ENCODE data around the gene PILRA. TPM values are rescaled to one million over a fixed set of nuclear protein-coding genes. Genes with fewer than 3 reads are reported as not detected.
A peak's percentile ranks its signal among the peaks of the same experiment; 100 is the strongest.

PILRA gene
- total RNA-seq, 1 experiment from 2014 or later: 0.68 TPM

DNA sequence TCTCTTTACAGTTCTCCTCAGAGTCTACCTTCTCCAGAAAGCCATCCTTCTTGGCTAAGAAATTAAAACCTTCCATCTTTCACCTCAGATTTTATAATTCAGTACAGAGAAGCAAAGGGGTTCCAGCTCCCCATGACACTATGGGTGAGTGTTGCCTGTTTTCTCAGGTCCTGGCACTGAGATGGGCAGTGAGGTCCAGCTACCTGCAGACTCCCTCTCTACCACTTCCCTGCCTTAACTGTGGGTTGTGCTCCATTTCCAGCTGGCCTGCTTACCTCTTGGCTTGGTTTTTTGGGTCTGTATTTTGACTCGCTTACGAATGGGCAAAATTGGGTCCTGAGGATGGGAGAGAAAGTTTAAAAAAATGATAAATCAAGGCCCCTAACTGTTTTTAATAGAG lies 29.0 kb downstream of the PILRA start:
- H3K4me1 Mint-ChIP-seq (ENCODE audit: low read depth, unreplicated experiment): no peaks in the 10 kb centered on the region

GRCh38 chr7:100406767-100407166 lies 33.5 kb downstream of the PILRA start:
- Mint-ChIP-seq H3K4me3 (ENCODE audit: unreplicated experiment) (no peak overlapping the region), H3K9me3 (ENCODE audit: unreplicated experiment) (no peaks in the 10 kb centered on the region), H3K4me1 (ENCODE audit: low read depth, unreplicated experiment) (no peaks in the 10 kb centered on the region), H3K27me3 (ENCODE audit: insufficient read depth, unreplicated experiment) (peaks cover 5% of the 10 kb centered on the region), H3K36me3 (ENCODE audit: insufficient read depth, unreplicated experiment) (no peaks in the 10 kb centered on the region), H3K27ac (ENCODE audit: unreplicated experiment) (no peak overlapping the region)
- H3K4me1 ChIP-seq: no peaks in the 10 kb centered on the region
- 0 out of 2 replicates have a peak, but pooled peaks cover 1% of the 10 kb centered on the region for H3K27me3 ChIP-seq (replicated peaks; ENCODE audit: control insufficient read depth, insufficient read depth, low read length)
- intact Hi-C loops (cut with micrococcal nuclease; ENCODE audit: unreplicated experiment): loop anchor here (1.0 kb wide), 2 partner anchors 32 to 44 kb away; no protein-coding TSS in a partner anchor
- no peak overlapping the region for H3K4me3 ChIP-seq (ENCODE audit: low read depth, low read length)
- BruUV-seq (replicated peaks): no TSS peak
- H3K9me3 ChIP-seq: no peaks in the 10 kb centered on the region
- no peak for DNase-seq
- no peaks in the 10 kb centered on the region for H3K36me3 ChIP-seq (ENCODE audit: control insufficient read depth, insufficient read depth, low read length)
- ChIA-PET POLR2A (interaction anchor here (0.8 kb wide), 1 partner anchor 22 kb away, joined by 3 read pairs; the partner anchor contains the start of gene ZCWPW1), CTCF (interaction anchor here (0.7 to 1.3 kb wide), 5 partner anchors 9 to 217 kb away, joined by 3 to 7 read pairs (median 4); no protein-coding TSS in a partner anchor)
- TF ChIP-seq, protein P1, sequence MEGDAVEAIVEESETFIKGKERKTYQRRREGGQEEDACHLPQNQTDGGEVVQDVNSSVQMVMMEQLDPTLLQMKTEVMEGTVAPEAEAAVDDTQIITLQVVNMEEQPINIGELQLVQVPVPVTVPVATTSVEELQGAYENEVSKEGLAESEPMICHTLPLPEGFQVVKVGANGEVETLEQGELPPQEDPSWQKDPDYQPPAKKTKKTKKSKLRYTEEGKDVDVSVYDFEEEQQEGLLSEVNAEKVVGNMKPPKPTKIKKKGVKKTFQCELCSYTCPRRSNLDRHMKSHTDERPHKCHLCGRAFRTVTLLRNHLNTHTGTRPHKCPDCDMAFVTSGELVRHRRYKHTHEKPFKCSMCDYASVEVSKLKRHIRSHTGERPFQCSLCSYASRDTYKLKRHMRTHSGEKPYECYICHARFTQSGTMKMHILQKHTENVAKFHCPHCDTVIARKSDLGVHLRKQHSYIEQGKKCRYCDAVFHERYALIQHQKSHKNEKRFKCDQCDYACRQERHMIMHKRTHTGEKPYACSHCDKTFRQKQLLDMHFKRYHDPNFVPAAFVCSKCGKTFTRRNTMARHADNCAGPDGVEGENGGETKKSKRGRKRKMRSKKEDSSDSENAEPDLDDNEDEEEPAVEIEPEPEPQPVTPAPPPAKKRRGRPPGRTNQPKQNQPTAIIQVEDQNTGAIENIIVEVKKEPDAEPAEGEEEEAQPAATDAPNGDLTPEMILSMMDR (IDR thresholded peaks at IDR 0.05; ENCODE audit: insufficient read depth in 1 of 2, low read depth in 1 of 2, low read length in 1 of 2, severe bottlenecking in 1 of 2, unreplicated experiment in 1 of 2): no peak

More for the DNA sequence above, 29.0 kb downstream of the PILRA start:
- Histone ChIP-seq H3K4me1 (no peaks in the 10 kb centered on the region), H3K9me3 (no peaks in the 10 kb centered on the region), H3K4me3 (ENCODE audit: low read depth, low read length) (no peak overlapping the region), H3K27me3 (replicated peaks; ENCODE audit: control insufficient read depth, insufficient read depth, low read length) (no peaks in the 10 kb centered on the region; the same call in 1 of the 2 replicates), H3K36me3 (ENCODE audit: control insufficient read depth, insufficient read depth, low read length) (no peaks in the 10 kb centered on the region)
- no TSS peak for BruUV-seq (replicated peaks)
- no peak overlapping the region for H3K4me3 Mint-ChIP-seq (ENCODE audit: unreplicated experiment)
- CTCF ChIA-PET: no interaction called here
- H3K27ac Mint-ChIP-seq (ENCODE audit: unreplicated experiment): no peak overlapping the region
- no peaks in the 10 kb centered on the region for H3K36me3 Mint-ChIP-seq (ENCODE audit: insufficient read depth, unreplicated experiment)
- TF ChIP-seq, protein P1 (IDR thresholded peaks at IDR 0.05; ENCODE audit: insufficient read depth in 1 of 2, low read depth in 1 of 2, low read length in 1 of 2, severe bottlenecking in 1 of 2, unreplicated experiment in 1 of 2): no peak
- H3K9me3 Mint-ChIP-seq (ENCODE audit: unreplicated experiment): no peaks in the 10 kb centered on the region
- H3K27me3 Mint-ChIP-seq (ENCODE audit: insufficient read depth, unreplicated experiment): peaks cover 19% of the 10 kb centered on the region
- DNase-seq: no peak
- POLR2A ChIA-PET: interaction anchor here (0.6 kb wide), 1 partner anchor 37 kb away, joined by 3 read pairs; no protein-coding TSS in a partner anchor
- intact Hi-C loops (cut with micrococcal nuclease; ENCODE audit: unreplicated experiment): no loop called here

DNA sequence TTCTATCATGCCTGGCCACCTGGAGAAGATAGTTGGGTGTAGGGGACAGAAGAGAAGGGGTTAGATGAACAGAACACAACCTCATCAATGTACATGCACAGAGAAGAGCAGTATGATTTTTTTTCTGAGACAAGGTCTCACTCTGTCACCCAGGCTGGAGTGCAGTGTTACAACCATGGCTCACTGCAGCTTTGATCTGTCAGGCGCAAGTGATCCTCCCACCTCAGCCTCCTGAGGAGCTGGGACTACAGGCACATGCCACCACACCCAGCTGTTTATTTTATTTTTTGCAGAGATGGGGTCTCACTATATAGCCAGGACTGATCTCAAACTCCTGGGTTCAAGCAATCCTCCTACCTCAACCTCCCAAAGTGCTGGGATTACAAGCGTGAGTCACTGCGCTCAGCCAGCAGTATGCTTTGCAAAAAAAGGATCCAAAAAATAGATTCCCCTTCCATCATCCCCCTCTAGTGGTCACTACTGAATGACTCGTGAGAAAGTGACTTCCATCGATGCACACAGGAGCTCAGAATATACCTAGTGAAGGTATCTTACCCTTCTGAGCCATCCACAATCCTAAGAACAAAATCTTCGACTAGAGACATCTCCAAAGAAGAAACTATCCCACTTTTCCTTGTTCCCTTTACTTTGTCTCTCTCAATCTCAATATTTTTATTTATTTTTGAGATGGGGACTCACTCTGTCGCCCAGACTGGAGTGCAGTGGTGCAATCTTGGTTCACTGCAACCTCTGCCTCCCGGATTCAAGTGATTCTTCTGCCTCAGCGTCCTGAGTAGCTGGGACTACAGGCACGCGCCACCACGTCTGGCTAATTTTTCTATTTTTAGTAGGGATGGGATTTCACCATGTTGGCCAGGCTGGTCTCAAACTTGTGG lies 34.2 kb downstream of the PILRA start:
- no peak overlapping the region for H3K4me3 Mint-ChIP-seq (ENCODE audit: unreplicated experiment)
- DNase-seq: peak; percentile 41 to 71
- intact Hi-C loops (cut with micrococcal nuclease; ENCODE audit: unreplicated experiment): loop anchor here (1.0 kb wide), 2 partner anchors 33 to 43 kb away; no protein-coding TSS in a partner anchor
- H3K9me3 ChIP-seq: no peaks in the 10 kb centered on the region
- no TSS peak for BruUV-seq (replicated peaks)
- H3K27ac Mint-ChIP-seq (ENCODE audit: unreplicated experiment): no peak overlapping the region
- no peaks in the 10 kb centered on the region for H3K4me1 Mint-ChIP-seq (ENCODE audit: low read depth, unreplicated experiment)
- no peaks in the 10 kb centered on the region for H3K36me3 ChIP-seq (ENCODE audit: control insufficient read depth, insufficient read depth, low read length)
- no peak overlapping the region for H3K4me3 ChIP-seq (ENCODE audit: low read depth, low read length)
- no peaks in the 10 kb centered on the region for H3K36me3 Mint-ChIP-seq (ENCODE audit: insufficient read depth, unreplicated experiment)
- no peaks in the 10 kb centered on the region for H3K4me1 ChIP-seq
- ChIA-PET POLR2A (interaction anchor here (0.8 kb wide), 1 partner anchor 21 kb away, joined by 3 read pairs; the partner anchor contains the start of gene ZCWPW1), CTCF (interaction anchor here (0.7 to 1.3 kb wide), 13 partner anchors 9 to 279 kb away, joined by 3 to 13 read pairs (median 4); partner anchors contain the start of gene ZCWPW1)
- H3K9me3 Mint-ChIP-seq (ENCODE audit: unreplicated experiment): no peaks in the 10 kb centered on the region
- H3K27me3 ChIP-seq (replicated peaks; ENCODE audit: control insufficient read depth, insufficient read depth, low read length): 0 out of 2 replicates have a peak, but pooled peaks cover 1% of the 10 kb centered on the region
- TF ChIP-seq, protein P1 (IDR thresholded peaks at IDR 0.05; ENCODE audit: insufficient read depth in 1 of 2, low read depth in 1 of 2, low read length in 1 of 2, severe bottlenecking in 1 of 2, unreplicated experiment in 1 of 2): peak; percentile 56 to 74
- peaks cover 3% of the 10 kb centered on the region for H3K27me3 Mint-ChIP-seq (ENCODE audit: insufficient read depth, unreplicated experiment)
